ENCODE measurements around the gene DOCK3. TPM values are rescaled to one million over a fixed set of nuclear protein-coding genes. Genes with fewer than 3 reads are reported as not detected.

DOCK3 gene
- polyA plus RNA-seq, 2 of the 4 experiments (the other 2 are of a cell fraction): 0.40 to 0.46 TPM

DNA sequence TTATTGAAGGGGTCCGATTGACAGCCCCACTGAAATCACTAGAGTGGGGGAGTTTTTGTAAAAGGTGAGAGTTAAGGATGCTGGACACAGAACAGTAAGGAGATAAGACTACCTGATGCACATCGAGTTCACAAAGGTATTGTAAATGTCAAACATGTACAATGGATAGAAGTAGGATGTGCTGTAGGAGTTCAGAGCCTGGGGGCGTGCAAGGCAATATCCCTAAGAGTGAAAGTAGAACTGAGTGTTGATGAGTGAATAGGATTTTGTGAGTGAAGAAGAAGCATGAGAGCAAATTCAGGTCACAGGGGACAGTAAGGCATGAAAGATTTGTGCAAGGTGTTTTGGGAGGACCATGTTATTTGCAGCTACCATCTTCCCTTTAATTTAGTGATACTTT, 21.5 kb downstream of the DOCK3 start:
- POLR2A ChIA-PET: no interaction called here
- CTCF ChIA-PET: interaction anchor here (0.6 kb wide), 2 partner anchors 118 to 769 kb away, joined by 3 to 5 read pairs; no protein-coding TSS in a partner anchor
- no peak overlapping the region for H3K27ac ChIP-seq
- 13% methylated on average over 3 of the region's 3 CpGs for WGBS (ENCODE audit: missing lambda C conversion rate)
- no peaks in the 10 kb centered on the region for H3K9me3 ChIP-seq
- no peak for FAIRE-seq
- no peak for ATAC-seq
- H3K4me3 ChIP-seq: no peak overlapping the region
- H3K4me1 ChIP-seq: no peaks in the 10 kb centered on the region
- DNase-seq (ENCODE audit: low read depth in 1 of 2, low spot score in 1 of 2): no peak
- TF ChIP-seq, protein P1, sequence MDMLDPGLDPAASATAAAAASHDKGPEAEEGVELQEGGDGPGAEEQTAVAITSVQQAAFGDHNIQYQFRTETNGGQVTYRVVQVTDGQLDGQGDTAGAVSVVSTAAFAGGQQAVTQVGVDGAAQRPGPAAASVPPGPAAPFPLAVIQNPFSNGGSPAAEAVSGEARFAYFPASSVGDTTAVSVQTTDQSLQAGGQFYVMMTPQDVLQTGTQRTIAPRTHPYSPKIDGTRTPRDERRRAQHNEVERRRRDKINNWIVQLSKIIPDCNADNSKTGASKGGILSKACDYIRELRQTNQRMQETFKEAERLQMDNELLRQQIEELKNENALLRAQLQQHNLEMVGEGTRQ (IDR thresholded peaks at IDR 0.05): no peak
- no peak for TF ChIP-seq ZSCAN20 (CRISPR knock-in tag; IDR thresholded peaks at IDR 0.05)
- TF ChIP-seq JUNB (IDR thresholded peaks at IDR 0.05): no peak
- TF ChIP-seq, protein P2, sequence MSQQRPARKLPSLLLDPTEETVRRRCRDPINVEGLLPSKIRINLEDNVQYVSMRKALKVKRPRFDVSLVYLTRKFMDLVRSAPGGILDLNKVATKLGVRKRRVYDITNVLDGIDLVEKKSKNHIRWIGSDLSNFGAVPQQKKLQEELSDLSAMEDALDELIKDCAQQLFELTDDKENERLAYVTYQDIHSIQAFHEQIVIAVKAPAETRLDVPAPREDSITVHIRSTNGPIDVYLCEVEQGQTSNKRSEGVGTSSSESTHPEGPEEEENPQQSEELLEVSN (IDR thresholded peaks at IDR 0.05; ENCODE audit: borderline replicate concordance, low read depth): no peak
- H3K4me2 ChIP-seq: no peak overlapping the region

DNA sequence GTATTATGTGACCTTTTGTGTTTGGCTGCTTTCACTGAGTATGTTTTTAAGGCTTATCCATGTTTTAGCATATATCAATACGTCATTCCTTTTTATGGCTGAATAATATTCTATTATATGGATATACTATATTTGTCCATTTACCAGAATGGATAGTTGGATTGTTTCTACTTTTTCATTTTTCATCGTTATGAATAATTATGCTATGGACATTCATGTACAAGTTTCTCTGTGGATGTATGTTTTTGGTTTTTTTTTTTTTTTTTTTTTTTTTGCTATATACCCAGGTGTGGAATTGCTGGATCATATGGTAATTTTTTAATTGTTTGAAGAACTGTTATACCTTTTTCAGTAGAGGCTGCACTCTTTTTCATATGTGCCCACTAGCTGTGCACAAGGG, 23.5 kb downstream of the DOCK3 start:
- WGBS (ENCODE audit: missing lambda C conversion rate): 13% methylated on average over 2 of the region's 2 CpGs
- no peak overlapping the region for H3K4me3 ChIP-seq
- no peak overlapping the region for H3K27ac ChIP-seq
- 0 out of 3 replicates have a peak, but pooled peaks cover 3% of the 10 kb centered on the region for H3K9me3 ChIP-seq
- ATAC-seq (no peak), DNase-seq (ENCODE audit: low read depth in 1 of 2, low spot score in 1 of 2) (no peak), FAIRE-seq (no peak)
- ChIA-PET POLR2A (no interaction called here), CTCF (no interaction called here)
- H3K4me2 ChIP-seq: no peak overlapping the region
- no peaks in the 10 kb centered on the region for H3K4me1 ChIP-seq
- TF ChIP-seq RAD21 (conservative IDR thresholded peaks at IDR 0.05 in 1 of 2, IDR thresholded peaks at IDR 0.05 in 1 of 2) (no peak), FOSL2 (IDR thresholded peaks at IDR 0.05) (no peak), FOSL2 (CRISPR knock-in tag; IDR thresholded peaks at IDR 0.05) (no peak), JUN (IDR thresholded peaks at IDR 0.05) (no peak), SMC3 (IDR thresholded peaks at IDR 0.05) (no peak), NFE2L2 (conservative IDR thresholded peaks at IDR 0.05; ENCODE audit: low read length) (no peak), MAFK (IDR thresholded peaks at IDR 0.05; ENCODE audit: partially characterized antibody) (no peak), MAZ (IDR thresholded peaks at IDR 0.05; ENCODE audit: borderline replicate concordance, low read depth, low read length) (no peak), NPAS2 (CRISPR knock-in tag; IDR thresholded peaks at IDR 0.05; ENCODE audit: borderline replicate concordance) (no peak)
- TF ChIP-seq, protein P3, sequence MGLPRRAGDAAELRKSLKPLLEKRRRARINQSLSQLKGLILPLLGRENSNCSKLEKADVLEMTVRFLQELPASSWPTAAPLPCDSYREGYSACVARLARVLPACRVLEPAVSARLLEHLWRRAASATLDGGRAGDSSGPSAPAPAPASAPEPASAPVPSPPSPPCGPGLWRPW (IDR thresholded peaks at IDR 0.05): no peak
- TF ChIP-seq, protein P4, sequence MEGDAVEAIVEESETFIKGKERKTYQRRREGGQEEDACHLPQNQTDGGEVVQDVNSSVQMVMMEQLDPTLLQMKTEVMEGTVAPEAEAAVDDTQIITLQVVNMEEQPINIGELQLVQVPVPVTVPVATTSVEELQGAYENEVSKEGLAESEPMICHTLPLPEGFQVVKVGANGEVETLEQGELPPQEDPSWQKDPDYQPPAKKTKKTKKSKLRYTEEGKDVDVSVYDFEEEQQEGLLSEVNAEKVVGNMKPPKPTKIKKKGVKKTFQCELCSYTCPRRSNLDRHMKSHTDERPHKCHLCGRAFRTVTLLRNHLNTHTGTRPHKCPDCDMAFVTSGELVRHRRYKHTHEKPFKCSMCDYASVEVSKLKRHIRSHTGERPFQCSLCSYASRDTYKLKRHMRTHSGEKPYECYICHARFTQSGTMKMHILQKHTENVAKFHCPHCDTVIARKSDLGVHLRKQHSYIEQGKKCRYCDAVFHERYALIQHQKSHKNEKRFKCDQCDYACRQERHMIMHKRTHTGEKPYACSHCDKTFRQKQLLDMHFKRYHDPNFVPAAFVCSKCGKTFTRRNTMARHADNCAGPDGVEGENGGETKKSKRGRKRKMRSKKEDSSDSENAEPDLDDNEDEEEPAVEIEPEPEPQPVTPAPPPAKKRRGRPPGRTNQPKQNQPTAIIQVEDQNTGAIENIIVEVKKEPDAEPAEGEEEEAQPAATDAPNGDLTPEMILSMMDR (IDR thresholded peaks at IDR 0.05): no peak
- TF ChIP-seq, protein P5, sequence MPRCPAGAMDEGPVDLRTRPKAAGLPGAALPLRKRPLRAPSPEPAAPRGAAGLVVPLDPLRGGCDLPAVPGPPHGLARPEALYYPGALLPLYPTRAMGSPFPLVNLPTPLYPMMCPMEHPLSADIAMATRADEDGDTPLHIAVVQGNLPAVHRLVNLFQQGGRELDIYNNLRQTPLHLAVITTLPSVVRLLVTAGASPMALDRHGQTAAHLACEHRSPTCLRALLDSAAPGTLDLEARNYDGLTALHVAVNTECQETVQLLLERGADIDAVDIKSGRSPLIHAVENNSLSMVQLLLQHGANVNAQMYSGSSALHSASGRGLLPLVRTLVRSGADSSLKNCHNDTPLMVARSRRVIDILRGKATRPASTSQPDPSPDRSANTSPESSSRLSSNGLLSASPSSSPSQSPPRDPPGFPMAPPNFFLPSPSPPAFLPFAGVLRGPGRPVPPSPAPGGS (IDR thresholded peaks at IDR 0.05): no peak
- TF ChIP-seq, protein P6, sequence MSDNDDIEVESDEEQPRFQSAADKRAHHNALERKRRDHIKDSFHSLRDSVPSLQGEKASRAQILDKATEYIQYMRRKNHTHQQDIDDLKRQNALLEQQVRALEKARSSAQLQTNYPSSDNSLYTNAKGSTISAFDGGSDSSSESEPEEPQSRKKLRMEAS (IDR thresholded peaks at IDR 0.05): no peak

DNA sequence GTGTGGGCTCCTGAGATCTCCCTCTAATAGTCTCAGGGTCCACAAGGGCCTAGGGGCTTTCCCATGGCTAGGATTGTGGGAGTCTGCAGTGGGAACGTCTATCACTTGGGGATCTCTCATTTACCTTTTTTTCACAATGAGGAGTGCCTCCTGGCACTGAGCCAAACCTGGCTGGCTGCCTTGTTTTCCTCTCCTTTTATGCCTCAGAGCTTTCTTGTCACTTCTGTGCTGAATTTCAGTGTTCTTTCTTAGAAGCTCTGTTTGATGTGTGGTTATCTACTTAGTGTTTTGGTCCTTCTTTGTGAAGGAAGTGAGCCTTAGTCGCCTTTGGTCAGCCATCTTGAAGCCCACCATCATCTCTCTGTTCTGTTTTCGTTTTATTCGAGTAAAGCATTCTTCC, 33.9 kb downstream of the DOCK3 start:
- Histone ChIP-seq H3K9me3 (no peaks in the 10 kb centered on the region), H3K4me3 (no peak overlapping the region), H3K27ac (no peak overlapping the region), H3K4me1 (no peaks in the 10 kb centered on the region), H3K4me2 (no peak overlapping the region)
- POLR2A ChIA-PET: no interaction called here
- WGBS (ENCODE audit: missing lambda C conversion rate): 4% methylated on average over 4 of the region's 4 CpGs
- TF ChIP-seq EHMT2 (IDR thresholded peaks at IDR 0.05; ENCODE audit: low read depth): no peak
- no peak for TF ChIP-seq ZNF302 (CRISPR knock-in tag; IDR thresholded peaks at IDR 0.05)
- TF ChIP-seq, protein P4 (IDR thresholded peaks at IDR 0.05): no peak
- TF ChIP-seq HDAC2 (IDR thresholded peaks at IDR 0.05): no peak
- TF ChIP-seq HEYL (CRISPR knock-in tag; IDR thresholded peaks at IDR 0.05): no peak
- TF ChIP-seq MAZ (IDR thresholded peaks at IDR 0.05; ENCODE audit: borderline replicate concordance, low read depth, low read length): no peak
- DNase-seq (ENCODE audit: low read depth in 1 of 2, low spot score in 1 of 2) (no peak), ATAC-seq (no peak), FAIRE-seq (no peak)
- CTCF ChIA-PET: interaction anchor here (0.6 kb wide), 1 partner anchor 305 kb away, joined by 3 read pairs; no protein-coding TSS in a partner anchor

Data from A549 (cell line).